HG03571 (cell line): Measurements from ENCODE around the gene CGB8.
"Not testable (repeated sequence)": the region's sequence is repeated elsewhere in the genome, so short reads cannot be mapped to it uniquely, and the experiment has no call there.

ENCODE experiments used
- ATAC-seq: cut with Tn5 transposase; IDR thresholded peaks from one replicate; pipeline ENCODE4 v1.9.1; 2021; ENCODE audit not compliant: unreplicated experiment

Gene CGB8

GRCh38 chr19:49031642-49032301 lies 17.1 kb downstream of the CGB8 start, which contains the start of gene CGB2:
CGB2 (plus strand) TSS chr19:49031890; CDS start chr19:49032096, 206 bp downstream.
- not testable (repeated sequence) for ATAC-seq

GRCh38 chr19:49030323-49030722 lies 18.6 kb downstream of the CGB8 start:
- ATAC-seq = not testable (repeated sequence)

- ATAC-seq = not testable (repeated sequence)
These were observed 19.2 kb downstream of the CGB8 start for GRCh38 chr19:49029749-49030148.

- not testable (repeated sequence) for ATAC-seq
These were observed 20.2 kb downstream of the CGB8 start for GRCh38 chr19:49028686-49029085.

- not testable (repeated sequence) for ATAC-seq
These were observed 23.3 kb downstream of the CGB8 start for GRCh38 chr19:49025599-49025998.

- ATAC-seq = not testable (repeated sequence)
These were observed 23.8 kb downstream of the CGB8 start for GRCh38 chr19:49025088-49025487.

- ATAC-seq = not testable (repeated sequence)
These were observed 24.7 kb downstream of the CGB8 start, which contains the start of gene CGB3 for GRCh38 chr19:49024233-49024632. CGB3 (minus strand) TSS chr19:49024333; CDS start chr19:49023971, 362 bp downstream.

- no peak for ATAC-seq
These were observed 26.8 kb downstream of the CGB8 start for GRCh38 chr19:49022116-49022515.

- ATAC-seq = no peak
These were observed 27.7 kb downstream of the CGB8 start for GRCh38 chr19:49020931-49021895.

- no peak for ATAC-seq
These were observed 28.6 kb downstream of the CGB8 start for GRCh38 chr19:49020342-49020741.

GRCh38 chr19:49019242-49019932 lies 29.5 kb downstream of the CGB8 start:
- ATAC-seq = no peak

GRCh38 chr19:49018388-49019241 lies 30.3 kb downstream of the CGB8 start:
- ATAC-seq = not testable (repeated sequence)

GRCh38 chr19:49017666-49018351 lies 31.1 kb downstream of the CGB8 start:
- no peak for ATAC-seq

GRCh38 chr19:49017041-49017665 lies 31.8 kb downstream of the CGB8 start, which contains the start of gene LHB:
LHB (minus strand) TSS chr19:49017091; CDS start chr19:49017081, 10 bp downstream.
- ATAC-seq = no peak

GRCh38 chr19:49016067-49016839 lies 32.7 kb downstream of the CGB8 start:
- no peak for ATAC-seq

GRCh38 chr19:49014870-49015255 lies 34.0 kb downstream of the CGB8 start:
- ATAC-seq = no peak

- no peak for ATAC-seq
These were observed 34.6 kb downstream of the CGB8 start for GRCh38 chr19:49014123-49014869.

- no peak for ATAC-seq
These were observed 37.7 kb downstream of the CGB8 start for GRCh38 chr19:49011194-49011593.
